Left cardiac atrium (tissue), 4 donors: ENCODE data around the gene LTF. TPM values are rescaled to one million over a fixed set of nuclear protein-coding genes. Genes with fewer than 3 reads are reported as not detected.
A peak's percentile ranks its signal among the peaks of the same experiment; 100 is the strongest.

Source experiments
- ATAC-seq, 2 donors: fragments of 200-7000 bp; cut with Tn5 transposase; one replicate each; pipeline ENCODE4 v1.9.1; 2020; ENCODE audit warnings: mild to moderate bottlenecking in 2 of 2, moderate library complexity in 2 of 2
- DNase-seq: peaks from one replicate; pipeline ENCODE4 v3.0.0-alpha.2; 2020
- intact Hi-C, 2 donors: fragments of 100-400 bp; cut with DNase I; formaldehyde crosslinking; loops; one replicate each; pipeline versions ENCODE4 v1.14.1 to v1.15.1; 2022 to 2023
- total RNA-seq, 2 donors: library from RNA; stranded (reverse); fragmentation: NEBNext Ultra II Directional; extraction: Animal tissue kit (Norgen Biotek cat#: 25700); gene quantifications; one replicate each; pipeline ENCODE4 v1.2.1, GENCODE V29; 2021
- donor health status: DM: no; HTN: yes; CAD: no.
- donor health status: DM: no; HTN: yes; CAD: no; lungs with severe emphysema.
- donor health status: DM: yes; HTN: yes; CAD: no.
- donor health status: Dilated cardiomyopathy.

LTF gene
- total RNA-seq, 2 donors from 2014 or later, result 2.9 to 3.1 TPM

DNA sequence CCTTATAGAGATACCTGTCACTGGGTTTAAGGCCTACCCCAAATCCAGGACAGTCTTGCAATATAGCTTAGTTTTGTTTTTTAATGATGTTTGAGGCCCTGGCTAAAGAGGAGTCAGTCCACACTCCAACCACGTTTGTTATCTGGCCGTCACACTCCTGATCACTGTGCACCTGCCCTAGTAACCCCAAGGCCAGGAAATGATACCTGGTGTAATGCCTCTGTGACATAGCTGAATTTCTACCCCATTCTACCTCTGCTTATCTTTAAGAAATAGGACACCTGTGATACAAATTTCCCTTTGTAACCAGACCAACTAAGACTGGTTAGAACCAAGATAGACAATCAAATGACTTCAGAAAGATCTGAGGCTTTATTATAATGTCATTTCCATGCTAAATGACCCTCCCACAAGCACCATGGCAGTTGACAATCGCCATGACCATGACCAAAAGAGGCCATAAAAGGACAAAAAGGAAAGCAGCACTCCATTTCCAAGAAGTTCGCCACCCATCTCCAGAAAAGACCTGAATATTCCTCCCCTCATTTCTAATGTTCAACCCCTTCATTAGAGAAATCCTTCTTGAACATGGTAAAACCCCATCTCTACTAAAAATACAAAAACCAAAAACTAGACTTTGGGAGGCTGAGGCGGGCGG is 28.3 kb upstream of the LTF start:
- intact Hi-C loops, result no loop called here
- no peak for ATAC-seq
- DNase-seq, result no peak

DNA sequence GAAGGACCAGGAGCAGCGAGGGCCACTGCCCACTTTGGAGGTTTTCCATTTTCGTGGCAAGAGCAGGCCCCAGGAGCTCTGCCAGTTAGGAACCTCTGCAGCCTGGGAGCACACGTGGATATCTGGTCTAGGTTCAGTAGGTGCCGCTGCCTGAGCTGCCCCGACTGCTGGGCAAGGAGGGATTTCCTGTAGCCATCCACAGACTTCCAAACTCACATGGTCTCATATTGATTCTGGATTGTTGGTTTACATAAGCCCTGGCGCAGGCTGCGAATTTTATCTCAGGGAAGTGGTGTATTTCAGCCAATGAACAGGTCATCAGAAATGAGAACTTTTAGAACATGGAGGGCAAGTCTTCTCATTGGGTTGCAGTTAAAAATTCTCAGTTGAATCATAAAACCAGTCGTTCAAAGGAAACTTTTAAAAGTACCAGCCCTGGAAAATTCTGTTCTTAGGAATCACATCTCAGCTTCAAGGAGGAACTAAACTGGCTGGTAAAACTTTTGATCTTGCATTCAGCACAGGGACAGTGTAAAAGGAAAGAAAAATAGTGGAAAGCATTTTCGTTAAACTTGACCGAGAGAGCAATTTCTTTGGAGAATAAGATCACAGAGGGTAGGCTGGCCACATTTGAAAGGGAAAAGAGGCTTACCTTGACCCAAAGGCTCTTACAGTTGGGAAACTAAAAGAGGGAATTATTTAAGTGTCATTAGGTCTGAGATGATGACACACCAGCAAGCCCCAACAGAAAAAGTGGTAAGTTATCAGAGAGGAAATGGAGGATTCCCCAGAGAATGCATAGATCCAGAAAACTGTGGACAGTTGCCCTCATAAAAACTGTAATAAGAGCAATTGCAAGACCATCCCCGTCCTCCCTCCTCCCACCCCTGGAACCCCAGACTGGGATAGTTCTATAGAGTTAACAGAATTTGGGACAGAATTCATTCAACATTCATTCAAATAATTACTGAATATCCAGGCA is 26.7 kb upstream of the LTF start:
- ATAC-seq (no peak), DNase-seq (no peak)
- intact Hi-C loops, result no loop called here

DNA sequence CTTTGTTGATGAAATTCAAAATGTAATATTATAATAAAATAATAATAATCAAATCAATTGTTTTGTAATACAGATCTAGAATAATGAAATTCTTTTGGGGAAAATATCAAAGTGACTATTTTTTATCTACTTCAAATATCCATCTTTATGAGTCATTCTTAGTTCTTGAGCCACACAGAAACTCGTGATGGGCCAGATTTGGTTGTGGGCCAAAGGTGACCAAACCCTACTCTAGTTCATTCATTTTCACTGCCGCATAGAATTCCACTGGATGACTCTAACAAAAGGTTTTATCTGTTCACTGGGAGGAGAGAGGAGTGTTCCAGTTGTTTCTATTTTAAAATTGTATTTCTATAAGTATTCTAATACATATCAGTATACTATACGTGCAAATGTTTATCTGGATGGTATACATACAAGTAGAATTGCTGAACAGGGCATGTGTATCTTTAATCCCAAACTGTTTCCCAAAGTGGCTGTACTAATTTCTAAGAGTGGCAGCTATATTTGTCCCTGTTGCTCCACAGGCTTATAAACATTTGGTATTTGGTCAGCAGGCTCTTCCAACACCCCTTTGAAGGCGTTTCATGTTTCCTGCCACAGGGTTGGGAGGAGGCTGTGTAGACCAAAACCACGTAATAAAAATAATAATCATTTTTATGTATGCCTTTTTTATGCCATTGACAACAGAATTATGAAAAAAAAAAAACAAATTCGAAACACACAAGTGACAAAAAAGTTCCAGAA is 25.8 kb upstream of the LTF start:
- DNase-seq (no peak), ATAC-seq (no peak)
- intact Hi-C loops, result no loop called here

DNA sequence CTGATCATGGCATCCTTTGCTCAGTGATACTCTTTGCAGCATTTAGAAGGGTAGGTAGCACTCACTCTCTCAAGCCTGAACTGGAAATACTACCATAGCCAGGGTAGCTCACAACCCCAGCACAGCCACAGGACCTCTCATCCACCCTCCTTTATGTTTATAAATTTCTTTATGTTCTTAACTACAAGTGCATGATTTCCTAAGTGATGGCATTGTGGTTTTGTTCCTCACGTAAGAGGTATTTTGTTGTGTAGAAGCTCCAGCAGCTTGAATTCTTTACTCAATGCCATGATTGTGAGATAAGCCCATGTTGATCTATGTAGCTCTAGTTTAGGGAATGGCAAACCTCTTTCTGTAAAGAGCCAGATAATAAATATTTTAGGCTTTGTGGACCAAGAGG is 25.2 kb upstream of the LTF start:
- ATAC-seq, result no peak
- DNase-seq, result no peak

DNA sequence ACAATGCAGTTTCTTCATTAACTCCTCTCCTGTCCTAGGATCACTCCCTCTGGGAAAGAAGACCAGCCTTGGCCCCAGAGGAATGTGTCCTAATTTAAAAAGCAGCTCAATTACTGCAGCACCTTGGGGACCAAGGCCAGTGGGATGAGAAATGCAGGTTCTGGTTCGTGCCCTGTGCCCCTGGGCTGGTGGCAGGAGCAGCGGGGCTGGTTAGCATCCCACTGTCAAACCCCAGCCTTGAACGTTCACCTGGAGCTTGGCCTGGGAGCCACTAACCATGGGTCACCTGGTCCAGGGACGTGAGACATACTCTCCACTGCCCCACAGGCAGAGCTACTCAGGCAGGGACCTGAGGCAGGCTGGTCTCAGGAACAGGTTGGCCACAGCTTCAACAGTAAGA is 24.7 kb upstream of the LTF start:
- ATAC-seq, result no peak
- DNase-seq, result no peak
- intact Hi-C loops, result loop anchor here (5.0 to 10.0 kb wide), 2 partner anchors 65 to 138 kb away; no protein-coding TSS in a partner anchor

More for the DNA sequence above, 25.2 kb upstream of the LTF start:
- intact Hi-C loops, result loop anchor here (5.0 to 10.0 kb wide), 2 partner anchors 65 to 137 kb away; no protein-coding TSS in a partner anchor

DNA sequence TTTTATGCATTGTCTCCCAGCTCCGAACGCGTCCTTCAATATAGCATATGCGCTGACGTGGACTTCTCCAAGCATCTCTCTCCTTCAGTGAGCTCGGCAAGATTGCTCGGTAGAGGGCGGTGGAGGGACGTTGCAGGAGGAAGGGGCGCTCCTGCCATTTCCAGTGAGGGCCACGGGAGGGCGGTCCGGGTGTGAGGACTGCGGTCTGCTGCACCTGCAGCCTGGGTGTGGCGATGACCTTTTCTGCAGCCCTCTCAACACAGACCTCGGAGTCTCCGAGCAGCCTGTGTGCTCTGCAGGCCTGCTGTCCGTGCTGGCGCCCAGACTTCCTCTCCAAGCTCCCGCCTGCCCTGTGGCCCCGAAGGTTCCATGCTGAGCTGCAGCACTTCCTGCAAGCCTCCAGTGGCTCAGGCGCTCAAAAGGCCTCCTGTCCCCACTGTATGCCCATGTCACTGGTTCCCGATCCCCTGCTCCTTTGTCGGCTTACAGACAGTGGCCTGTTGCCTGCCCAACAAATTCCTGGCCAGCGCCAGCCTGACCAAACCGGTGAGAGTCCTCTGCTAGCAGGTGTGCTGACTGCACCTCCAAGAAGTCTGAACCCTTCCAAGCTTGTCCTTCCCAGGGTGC is 24.1 kb upstream of the LTF start:
- intact Hi-C loops, result loop anchor here (1.0 to 10.0 kb wide), 3 partner anchors 66 to 141 kb away; no protein-coding TSS in a partner anchor
- ATAC-seq, result peak; percentile 91 to 96
- peak; percentile 92 for DNase-seq

DNA sequence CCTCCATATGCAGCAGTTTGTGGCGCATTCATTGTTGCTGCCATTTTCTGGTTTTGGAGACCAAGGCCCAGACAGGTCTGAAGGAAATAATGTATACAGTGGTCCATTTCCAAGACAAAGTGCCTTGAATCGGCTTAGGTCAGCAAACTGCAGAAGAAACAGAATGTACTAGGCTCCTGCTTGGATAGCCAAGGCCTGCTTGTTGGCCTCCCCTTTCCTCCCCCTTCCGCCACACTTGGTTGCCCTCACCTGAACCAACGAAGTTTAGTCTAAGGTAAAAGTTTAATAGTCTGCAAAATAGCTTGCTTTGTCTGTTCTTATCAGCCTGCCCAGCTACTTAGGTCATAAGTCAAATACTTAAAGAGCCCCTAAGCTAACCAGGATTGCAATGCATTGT is 21.1 kb upstream of the LTF start:
- intact Hi-C loops, result loop anchor here (5.0 to 10.0 kb wide), 2 partner anchors 69 to 142 kb away; no protein-coding TSS in a partner anchor
- DNase-seq (no peak), ATAC-seq (no peak)

DNA sequence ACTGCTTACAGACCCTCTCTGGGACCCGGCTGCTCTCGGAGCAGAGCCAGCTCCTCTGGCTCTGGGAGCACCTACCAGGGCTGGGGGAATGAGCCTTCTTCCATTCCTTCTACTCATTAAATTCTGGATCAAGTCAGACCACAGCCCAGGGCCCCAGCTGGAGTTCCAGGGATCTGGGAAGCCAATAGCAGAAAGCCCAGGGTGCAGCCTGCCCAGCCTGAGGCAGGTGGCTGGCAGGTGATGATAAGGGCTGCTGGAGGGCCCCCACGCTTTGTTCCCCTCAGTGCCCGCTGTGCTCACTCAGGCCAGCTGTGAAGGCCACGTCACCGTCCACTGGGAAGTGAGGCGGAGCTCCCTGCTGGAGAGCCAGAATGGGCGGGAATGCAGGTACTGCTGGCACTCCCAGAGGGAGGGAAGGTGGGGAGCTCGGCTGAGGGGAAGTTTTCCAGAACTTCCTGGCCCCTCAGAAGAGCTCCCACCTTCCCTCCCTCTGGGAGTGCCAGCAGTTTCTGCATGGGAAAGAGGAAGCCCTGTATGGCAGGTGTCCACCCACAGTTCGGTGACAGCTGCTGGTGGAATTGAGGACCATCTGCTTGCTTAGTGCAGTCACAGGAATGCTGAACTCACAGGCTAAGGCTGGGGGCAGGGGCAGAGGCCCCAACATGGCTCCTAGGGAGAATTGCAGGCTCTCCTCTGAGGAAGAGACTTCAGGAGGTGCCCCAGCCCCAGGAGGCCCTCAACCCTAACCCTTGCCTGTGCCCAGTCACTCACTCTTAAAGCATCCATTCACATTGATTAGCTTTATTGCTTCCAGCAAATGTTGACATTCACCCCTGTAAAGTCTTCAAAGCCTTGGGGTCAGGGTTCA is 20.4 kb upstream of the LTF start:
- ATAC-seq (no peak), DNase-seq (no peak)
- intact Hi-C loops, result loop anchor here (5.0 to 10.0 kb wide), 2 partner anchors 70 to 142 kb away; no protein-coding TSS in a partner anchor

DNA sequence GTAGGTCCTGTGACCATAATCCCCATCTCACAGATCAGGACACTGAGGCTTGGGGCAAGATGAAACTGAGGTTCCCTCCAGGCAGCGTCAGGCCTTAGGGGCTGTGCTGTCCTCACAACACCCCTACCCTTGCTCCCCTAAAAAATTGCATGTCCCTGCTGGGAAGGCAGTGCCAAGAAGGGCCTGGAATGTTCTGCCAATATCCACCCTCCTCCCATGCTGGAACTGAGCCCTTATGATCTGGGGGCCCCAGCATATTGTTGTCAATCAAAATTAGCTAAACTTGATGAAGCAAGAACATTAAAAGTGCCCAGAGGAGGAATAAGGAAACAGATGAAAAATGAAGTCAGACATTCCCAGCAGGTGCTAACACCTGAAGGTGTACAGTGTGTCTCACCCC is 19.7 kb upstream of the LTF start:
- intact Hi-C loops, result loop anchor here in 1 of 2 donors (10.0 kb wide), 1 partner anchor 70 kb away; no protein-coding TSS in a partner anchor
- ATAC-seq (no peak), DNase-seq (no peak)

DNA sequence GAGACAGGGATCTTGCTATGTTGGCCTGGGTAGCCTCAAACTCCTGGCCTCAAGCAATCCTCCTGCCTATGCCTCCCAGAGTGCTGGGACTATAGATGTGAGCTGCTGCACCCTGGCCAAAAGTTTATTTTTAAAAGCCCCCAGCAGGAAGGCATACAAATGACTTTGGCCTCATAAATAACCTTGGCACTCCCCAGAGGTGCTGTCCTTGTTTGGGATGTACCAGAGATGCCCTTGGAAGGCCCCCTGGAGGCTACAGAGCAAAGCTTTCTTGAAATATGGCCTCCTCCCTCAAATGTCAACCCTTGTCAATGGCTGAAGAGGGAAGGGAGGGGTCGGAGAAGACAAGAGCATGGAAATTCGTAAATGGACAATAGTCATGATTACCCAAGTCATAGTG is 19.1 kb upstream of the LTF start:
- no peak for DNase-seq
- ATAC-seq, result no peak
- intact Hi-C loops, result loop anchor here in 1 of 2 donors (10.0 kb wide), 1 partner anchor 71 kb away; no protein-coding TSS in a partner anchor

DNA sequence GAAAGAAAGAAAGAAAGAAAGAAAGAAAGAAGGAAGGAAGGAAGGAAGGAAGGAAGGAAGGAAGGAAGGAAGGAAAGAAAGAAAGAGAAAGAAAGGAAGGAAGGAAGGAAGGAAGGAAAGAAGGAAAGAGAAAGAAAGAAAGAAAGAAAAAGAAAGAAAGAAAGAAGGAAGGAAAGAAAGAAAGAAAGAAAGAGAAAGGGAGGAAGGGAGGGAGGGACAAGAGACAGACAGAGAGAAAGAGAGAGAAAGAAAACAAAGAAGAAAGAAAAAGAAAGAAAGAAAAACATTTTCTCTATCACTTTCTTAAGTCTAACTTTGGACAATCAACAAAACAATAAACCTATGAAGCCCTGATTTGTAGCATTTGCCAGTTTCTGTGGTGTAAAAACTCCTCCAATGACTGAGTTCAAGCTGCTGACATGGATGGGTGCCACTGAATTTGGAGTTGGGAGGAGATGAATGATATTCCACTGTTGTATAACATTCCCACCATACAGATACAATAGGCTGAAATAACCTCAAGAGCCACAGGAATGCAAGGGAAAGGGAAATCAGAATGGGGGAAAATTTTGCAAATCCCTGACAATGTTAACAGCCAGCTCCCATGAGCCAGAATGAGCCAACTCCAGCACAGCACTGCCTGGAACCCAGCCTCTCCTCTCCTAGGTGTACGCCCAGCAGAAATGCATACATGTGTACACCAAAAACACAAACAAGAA is 18.1 kb upstream of the LTF start:
- ATAC-seq (no peak), DNase-seq (no peak)
- intact Hi-C loops, result loop anchor here in 1 of 2 donors (10.0 kb wide), 1 partner anchor 72 kb away; no protein-coding TSS in a partner anchor

DNA sequence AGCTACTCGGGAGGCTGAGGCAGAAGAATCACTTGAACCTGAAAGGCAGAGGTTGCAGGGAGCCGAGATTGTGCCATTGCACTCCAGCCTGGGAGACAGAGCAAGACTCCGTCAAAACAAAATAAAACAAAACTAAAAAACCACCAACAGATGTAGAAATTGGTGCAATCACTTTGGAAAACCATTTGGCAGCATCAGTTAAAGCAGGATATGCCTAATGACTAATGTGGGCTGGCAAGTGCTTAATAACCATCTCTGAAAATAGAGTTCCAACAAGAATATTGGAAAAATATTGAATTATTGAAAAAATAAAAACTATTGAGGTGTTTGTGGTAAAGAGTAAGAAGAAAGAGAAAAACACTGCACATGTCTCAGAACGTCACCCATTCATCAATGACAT is 16.9 kb upstream of the LTF start:
- DNase-seq (no peak), ATAC-seq (no peak)
- intact Hi-C loops, result loop anchor here in 1 of 2 donors (10.0 kb wide), 1 partner anchor 73 kb away; no protein-coding TSS in a partner anchor

DNA sequence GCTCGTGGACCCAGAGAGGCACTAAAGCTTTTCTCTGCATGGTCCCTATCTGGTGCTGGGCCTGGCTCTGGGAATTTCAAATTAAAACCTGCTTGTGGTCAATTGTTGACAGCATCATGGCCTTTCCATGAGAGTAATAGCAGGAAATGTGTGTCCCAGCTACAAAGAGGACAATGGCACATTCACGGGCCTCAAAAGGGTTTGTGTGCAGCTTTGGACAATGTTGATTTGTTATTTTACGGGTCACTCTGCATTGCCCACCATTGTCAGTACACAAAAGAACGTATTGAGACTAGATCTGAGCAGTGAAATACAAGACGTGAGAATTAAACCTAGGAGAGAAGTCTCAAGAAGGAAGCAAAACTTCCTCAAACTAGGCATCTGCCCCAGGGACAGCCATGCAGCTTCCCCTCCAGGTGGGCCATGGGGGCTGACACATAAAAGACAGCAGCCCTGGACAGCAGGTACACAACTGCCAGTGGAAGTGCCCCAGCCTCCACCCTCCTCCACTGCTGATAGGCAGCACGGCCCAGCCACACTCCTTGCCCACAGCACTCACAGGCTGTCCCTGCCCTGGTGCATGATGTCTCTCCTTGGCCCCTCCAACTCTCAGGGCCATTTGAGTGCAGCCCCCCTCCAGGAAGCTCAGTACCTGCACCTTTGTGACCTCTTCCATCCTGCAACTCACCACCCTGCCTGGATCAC is 15.9 kb upstream of the LTF start:
- DNase-seq (no peak), ATAC-seq (no peak)
- intact Hi-C loops, result loop anchor here in 1 of 2 donors (10.0 kb wide), 1 partner anchor 74 kb away; no protein-coding TSS in a partner anchor

DNA sequence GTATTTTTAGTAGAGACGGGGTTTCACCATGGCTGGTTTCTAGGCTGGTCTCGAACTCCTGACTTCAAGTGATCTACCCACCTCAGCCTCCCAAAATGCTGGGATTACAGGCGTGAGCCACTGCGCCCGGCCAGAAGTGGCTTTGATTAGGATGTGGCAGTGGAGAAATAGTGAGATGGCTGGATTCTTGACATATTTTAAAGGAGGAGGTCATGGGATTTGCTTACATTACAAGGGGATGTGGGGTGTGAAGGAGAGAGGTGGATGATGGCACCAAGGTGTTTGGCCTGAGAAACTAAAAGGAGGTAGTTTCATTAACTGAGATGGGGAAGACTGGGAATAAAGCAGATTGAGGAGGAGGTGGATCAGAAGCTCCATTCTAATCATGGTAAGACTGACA is 15.0 kb upstream of the LTF start:
- ATAC-seq (no peak), DNase-seq (no peak)
- intact Hi-C loops, result loop anchor here in 1 of 2 donors (10.0 kb wide), 1 partner anchor 75 kb away; no protein-coding TSS in a partner anchor

DNA sequence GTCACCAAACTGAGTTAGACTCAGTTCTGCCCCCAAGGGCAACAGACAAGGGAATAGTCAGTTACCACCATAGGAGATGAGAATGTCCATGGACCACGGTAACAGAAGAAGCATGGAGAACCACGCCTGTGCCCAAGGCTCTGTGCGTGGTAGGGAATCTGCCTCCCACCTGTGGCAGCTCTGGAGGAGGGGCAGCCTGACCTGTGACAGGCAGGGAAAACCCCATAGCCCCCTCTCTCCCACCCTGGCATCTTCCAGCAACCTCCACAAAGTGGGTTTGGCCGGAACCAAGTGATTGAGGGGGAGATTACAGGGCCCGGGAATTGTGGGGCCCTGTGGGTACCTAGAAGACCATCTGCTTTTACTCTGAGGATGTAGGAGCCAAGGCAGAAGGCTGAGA is 14.3 kb upstream of the LTF start:
- ATAC-seq, result no peak

DNA sequence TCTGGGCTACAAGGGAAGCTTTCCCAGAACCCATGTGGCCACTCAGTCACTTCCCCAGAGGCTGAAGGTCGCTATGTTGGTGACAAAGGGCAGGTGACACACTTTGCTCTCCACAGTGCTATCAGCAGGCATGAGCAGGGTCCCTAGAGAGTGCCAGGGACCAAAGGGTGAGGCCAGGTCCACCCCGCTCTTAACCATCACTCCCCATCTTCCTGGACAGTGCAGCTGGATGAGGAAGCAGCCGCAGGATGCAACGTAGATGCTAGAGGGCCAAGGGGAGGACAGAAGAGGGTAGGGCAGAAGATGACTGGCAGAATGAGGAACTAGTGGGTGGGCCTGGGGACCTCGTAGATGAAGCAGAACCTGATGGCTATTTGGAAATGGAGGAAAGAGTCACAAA is 13.6 kb upstream of the LTF start:
- DNase-seq, result no peak
- no peak for ATAC-seq
- intact Hi-C loops, result no loop called here

More for the DNA sequence above, 14.3 kb upstream of the LTF start:
- no peak for DNase-seq
- intact Hi-C loops, result no loop called here
